GM18507 (cell line): ENCODE measurements around the gene MPPED2.

Experiments used
- DNase-seq: peaks from one replicate; pipeline ENCODE4 v3.0.0; 2011; ENCODE audit warnings: low read depth; ENCODE audit not compliant: insufficient read length; ENCODE audit errors: extremely low spot score
- FAIRE-seq: peaks from 2 replicates; lab custom pipeline; 2011; peaks lifted over from hg19 to GRCh38; lab: Jason Lieb, UNC

The MPPED2 gene

GRCh38 chr11:30496935-30497334 lies 89.2 kb downstream of the MPPED2 start:
- DNase-seq (no peak), FAIRE-seq (no peak)

- FAIRE-seq = no peak
- DNase-seq = no peak
Measured at GRCh38 chr11:30495437-30495836, 90.7 kb downstream of the MPPED2 start.

GRCh38 chr11:30489511-30489910 lies 96.6 kb downstream of the MPPED2 start:
- no peak for FAIRE-seq

GRCh38 chr11:30489076-30489475 lies 97.1 kb downstream of the MPPED2 start:
- DNase-seq (no peak), FAIRE-seq (no peak)

More at GRCh38 chr11:30489511-30489910, 96.6 kb downstream of the MPPED2 start:
- no peak for DNase-seq

DNA sequence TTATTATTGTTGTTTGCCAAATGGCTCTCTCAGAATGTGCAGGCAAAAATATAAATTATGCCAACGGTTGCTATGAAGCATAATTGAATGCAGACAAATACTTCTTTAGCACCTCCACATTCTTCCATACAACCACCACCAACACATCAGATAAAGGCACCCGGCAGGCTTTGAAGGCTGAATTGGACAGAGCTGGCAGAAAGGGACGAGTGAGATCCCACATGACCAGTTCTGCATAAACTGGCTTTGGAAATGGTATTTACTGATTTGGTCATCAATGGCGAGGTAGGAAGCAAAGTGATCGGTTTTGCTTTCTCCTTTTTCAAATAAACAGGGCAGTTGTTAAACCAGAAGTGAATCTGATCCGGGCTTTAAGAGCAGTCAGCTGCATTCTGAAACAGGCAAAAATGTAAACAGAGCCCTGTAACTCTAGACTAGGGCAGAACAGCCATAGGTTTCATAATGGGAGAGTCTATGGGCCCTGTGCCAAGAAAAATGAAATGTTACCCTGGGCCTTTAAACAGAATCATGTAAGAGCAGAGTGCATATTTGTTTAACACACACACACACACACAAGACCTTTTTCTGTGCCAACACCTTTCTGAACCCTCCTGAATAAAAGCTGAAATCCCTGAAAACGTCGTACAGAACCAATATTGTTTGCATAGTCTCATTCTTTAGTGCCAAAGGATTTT lies 97.7 kb downstream of the MPPED2 start:
- DNase-seq (no peak), FAIRE-seq (no peak)

DNA sequence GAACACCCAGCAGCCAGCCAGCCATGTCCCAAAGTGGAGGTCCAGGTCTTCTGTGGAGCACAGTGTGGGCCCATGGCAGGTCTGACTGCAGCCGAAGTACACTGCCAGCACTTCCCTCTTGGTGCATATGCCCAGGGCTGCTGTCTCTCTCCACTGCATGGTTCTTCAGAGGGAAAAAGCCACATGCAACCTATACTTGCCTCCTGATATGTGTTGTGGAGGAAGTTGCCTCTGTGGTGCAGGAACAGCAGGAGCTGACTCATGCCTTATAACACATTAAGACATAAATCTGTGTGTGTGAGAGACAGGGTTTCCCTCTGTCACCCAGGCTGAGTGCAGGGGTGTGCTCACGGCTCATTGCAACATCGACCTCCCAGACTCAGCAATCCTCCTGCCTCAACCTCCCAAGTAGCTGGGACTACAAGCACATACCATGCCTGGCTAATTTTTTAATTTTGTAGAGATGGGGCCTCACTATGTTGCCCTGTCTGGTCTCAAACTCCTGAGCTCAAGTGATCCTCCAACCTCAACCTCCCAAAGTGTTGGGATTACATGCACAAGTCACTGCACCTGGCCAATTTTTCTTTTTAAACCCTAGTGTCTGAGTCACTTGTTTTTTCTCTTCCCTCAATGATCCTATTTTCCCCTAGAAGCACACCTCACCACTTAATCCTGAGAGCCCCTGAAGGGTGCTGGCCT lies 98.8 kb downstream of the MPPED2 start:
- FAIRE-seq (no peak), DNase-seq (no peak)

DNA sequence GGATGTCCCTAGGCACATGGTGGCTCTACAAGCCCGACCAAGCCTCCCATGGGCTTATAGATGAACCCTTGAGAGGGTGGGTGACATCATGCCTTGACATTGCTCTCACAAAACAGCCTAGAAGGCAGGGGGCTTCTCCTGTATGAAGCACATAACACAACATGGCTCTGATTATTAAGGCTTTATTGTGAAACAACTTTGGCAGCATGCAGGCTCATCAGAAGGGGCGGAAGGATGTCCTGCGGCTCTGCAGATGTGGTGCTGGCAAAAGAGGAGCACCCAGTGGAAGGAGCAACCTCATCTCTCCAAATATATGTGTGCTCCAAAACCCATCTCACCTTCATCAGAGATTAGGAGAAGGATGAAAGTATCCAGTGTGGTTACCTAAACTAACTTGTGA lies 100.4 kb downstream of the MPPED2 start:
- FAIRE-seq = no peak
- no peak for DNase-seq

DNA sequence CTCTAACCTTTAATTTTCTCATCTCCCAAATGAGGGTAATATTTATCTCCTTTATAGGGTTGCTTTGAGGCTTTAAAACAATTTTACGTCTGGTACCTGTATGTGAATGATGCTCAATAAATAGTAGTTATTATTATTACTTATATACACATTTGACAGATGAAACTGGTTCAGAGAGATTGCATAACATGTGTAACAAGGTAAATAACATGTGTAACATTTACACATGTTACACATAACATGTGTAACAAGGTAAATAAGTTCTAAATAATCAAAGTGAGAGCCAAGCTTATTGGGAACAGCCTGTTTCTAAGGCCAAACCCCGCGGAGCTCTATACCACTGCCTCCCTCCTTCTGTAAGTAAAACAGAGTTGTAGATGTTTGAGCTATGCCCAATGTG lies 100.9 kb downstream of the MPPED2 start:
- FAIRE-seq (no peak), DNase-seq (no peak)

DNA sequence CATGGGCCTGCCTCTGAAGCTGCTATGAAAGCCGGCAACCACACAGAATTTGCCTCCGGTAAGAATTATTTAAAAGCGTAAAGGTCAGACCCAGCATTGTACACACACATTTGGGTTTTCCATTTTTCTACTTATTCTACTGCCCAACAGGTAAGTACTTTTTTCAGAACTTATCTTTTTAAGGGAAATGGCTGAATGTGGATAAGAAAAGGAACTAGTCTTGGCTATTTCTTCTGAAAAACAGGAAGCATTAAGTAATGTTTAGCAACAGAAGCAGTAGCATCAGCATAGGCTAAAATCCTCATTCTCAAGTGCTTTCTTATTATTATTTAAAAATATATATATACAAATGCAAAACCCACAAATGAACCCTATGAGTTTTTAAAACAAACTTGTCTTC lies 103.1 kb downstream of the MPPED2 start:
- DNase-seq (no peak), FAIRE-seq (no peak)

DNA sequence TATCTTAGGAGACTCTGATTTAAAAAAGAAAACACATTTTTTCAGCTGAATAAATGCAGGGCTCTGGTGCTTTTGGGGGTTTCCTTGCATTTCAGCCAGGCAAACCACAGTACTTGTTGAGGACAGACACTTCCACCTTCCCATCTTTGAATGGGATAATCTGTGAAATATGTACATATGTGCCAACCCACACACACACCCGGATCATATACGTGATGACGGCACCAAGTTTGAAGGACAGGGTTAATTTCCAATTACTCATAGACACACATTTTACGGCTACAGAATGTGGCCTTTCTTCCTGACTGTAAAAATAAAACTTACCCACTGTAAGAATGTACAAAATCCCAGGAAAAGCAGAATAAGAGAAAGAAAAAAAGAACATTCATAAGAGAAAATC lies 104.4 kb downstream of the MPPED2 start:
- DNase-seq (no peak), FAIRE-seq (no peak)

GRCh38 chr11:30481330-30481729 lies 104.8 kb downstream of the MPPED2 start:
- no peak for DNase-seq
- no peak for FAIRE-seq

DNA sequence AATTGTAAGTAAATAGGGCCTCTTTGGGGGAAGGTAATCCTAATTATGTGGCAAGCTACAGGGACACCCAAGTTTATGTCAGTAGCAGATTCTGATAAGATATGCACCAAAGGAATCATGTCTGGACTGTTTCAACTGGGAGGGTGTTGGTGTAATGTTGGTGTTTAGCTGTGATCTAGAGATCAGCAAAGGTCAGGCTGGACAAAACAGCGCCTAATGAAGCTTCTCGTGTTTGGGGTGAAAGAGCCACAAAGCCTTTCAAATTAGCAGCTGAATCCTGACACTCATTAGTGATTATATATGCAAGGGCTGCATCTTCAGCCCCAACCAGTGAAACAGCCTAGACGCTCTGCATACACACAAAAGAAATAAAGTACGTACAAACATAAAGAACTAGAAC lies 106.3 kb downstream of the MPPED2 start:
- FAIRE-seq = no peak
- DNase-seq = no peak

DNA sequence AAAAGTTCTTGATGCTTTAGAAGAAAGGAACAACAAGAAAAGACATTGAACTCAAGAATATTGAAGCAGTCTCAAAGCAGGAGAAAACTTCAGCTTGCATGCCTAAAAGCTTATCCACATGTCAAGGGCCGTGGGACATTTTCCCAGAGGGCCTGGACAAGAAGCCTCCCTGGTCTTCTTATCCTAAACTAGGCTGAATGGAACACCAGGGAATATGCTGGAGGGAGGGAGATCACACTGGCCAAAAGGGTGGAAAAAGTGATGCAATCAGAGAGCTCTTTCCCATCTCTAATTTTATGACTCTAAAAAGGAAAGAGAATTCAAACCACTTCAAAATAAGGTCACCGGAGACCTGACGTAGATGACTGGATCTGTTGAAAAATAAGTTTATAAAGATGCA lies 107.2 kb downstream of the MPPED2 start:
- FAIRE-seq = no peak
- DNase-seq = no peak

DNA sequence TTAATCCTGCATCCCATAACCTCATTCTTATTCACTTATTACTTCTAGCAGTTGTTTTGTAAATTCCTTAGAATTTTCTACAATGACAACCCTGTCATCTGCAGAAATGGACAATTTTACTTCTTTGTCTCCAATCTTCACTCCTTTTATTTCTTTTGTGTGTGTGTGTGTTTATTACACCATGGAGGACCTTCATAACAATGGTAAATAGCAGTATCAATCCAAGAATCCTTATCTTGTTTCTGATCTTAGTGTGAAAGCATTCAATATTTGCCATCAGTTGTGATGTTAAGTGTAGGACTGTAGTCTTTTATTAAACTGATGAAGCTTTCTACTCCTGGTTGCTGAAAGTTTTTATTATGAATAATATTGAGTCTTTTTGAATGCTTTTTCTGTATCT lies 109.1 kb downstream of the MPPED2 start:
- FAIRE-seq (no peak), DNase-seq (no peak)

DNA sequence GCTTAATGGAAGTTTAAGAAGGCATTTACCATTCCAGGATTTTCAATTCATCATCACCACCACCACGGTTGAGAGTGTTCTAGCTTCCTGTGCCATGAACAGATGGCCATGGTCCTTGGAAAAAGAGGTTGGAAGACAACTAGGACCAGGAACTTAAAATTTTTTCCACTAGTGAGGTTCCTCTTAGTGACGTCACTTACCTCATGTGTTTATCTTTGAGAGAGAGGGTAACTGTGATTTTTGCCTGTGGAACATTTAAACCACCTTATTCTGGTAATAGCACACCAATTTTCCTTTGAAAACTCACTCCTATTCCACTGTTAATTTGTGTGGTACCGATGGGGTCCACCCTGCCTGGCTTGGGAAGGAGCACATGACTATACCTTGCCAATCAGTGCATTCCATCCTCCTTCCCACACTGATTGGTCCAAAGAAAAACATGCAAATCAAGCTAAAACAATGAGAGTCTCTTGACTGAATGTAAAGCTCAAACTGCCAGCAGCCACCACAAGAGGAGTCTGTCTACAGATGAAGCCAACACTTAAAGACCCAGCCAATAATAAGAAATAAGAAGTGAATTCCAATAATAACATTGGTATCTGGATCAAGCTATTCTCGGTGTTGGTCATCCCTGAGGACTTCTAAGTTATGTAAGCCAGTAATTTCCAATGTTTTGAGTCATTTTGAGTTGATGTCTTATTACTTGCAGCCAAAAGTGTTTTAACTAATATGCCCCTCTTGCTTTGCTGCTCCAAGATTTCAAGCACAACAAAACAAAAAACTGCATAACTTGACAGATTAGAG lies 111.8 kb downstream of the MPPED2 start:
- no peak for FAIRE-seq
- no peak for DNase-seq

GRCh38 chr11:30471244-30471643 lies 114.9 kb downstream of the MPPED2 start:
- FAIRE-seq = no peak

GRCh38 chr11:30468881-30469280 lies 117.3 kb downstream of the MPPED2 start:
- FAIRE-seq = no peak
- no peak for DNase-seq

More at GRCh38 chr11:30471244-30471643, 114.9 kb downstream of the MPPED2 start:
- DNase-seq = no peak

- FAIRE-seq = no peak
- DNase-seq = no peak
Measured at GRCh38 chr11:30467176-30467575, 119.0 kb downstream of the MPPED2 start.

GRCh38 chr11:30465623-30466022 lies 120.5 kb downstream of the MPPED2 start:
- FAIRE-seq = no peak
- DNase-seq = no peak

- no peak for DNase-seq
- no peak for FAIRE-seq
Measured at GRCh38 chr11:30465192-30465591, 121.0 kb downstream of the MPPED2 start.
